Panc1 (cell line): ENCODE measurements around the gene ANO3. TPM values are rescaled to one million over a fixed set of nuclear protein-coding genes. Genes with fewer than 3 reads are reported as not detected.
"Not testable (repeated sequence)": the region's sequence is repeated elsewhere in the genome, so short reads cannot be mapped to it uniquely, and the experiment has no call there.

Experiments
- ATAC-seq: fragments of 200-7000 bp; cut with Tn5 transposase; 2 replicates; pipeline ENCODE4 v1.9.1; 2020; ENCODE audit warnings: mild to moderate bottlenecking, moderate library complexity
- BruUV-seq: library from RNA; stranded (reverse); fragments of 400-500 nt; replicated peaks from 2 replicates; lab custom pipeline; 2021; lab: Mats Ljungman, UMichigan
- CTCF ChIA-PET: fragments of 300-600 bp; sonication (Branson Sonifier 250); formaldehyde crosslinking; loops from one replicate; lab custom pipeline; 2022; ENCODE audit warnings: antibody characterized with exemption; lab: Charles Lee
- POLR2A ChIA-PET: fragments of 300-600 bp; sonication (Branson Sonifier 250); formaldehyde crosslinking; loops from one replicate; lab custom pipeline; 2022; ENCODE audit warnings: antibody characterized with exemption; lab: Charles Lee
- DNase-seq: peaks from one replicate; pipeline ENCODE4 v3.0.0-alpha.2; 2010; ENCODE audit warnings: low read depth, low spot score
- H3K27ac ChIP-seq: 2 replicates; pipeline ENCODE4 v1.5.1; 2011; ENCODE audit warnings: mild to moderate bottlenecking, low read length, inconsistent platforms
- H3K27me3 ChIP-seq: fragments of 200-500 bp; sonication (Bioruptor generic); 2 replicates; pipeline ENCODE4 v1.6.0; 2014; ENCODE audit warnings: low read length, inconsistent platforms; ENCODE audit not compliant: control insufficient read depth, insufficient read depth
- H3K36me3 ChIP-seq: fragments of 200-500 bp; sonication (Bioruptor generic); 2 replicates; pipeline ENCODE4 v1.5.1; 2014; ENCODE audit warnings: inconsistent platforms, mild to moderate bottlenecking, low read length, moderate library complexity; ENCODE audit not compliant: control insufficient read depth, insufficient read depth
- H3K4me1 ChIP-seq: 2 replicates; pipeline ENCODE4 v1.5.1; 2011; ENCODE audit warnings: inconsistent platforms, mild to moderate bottlenecking, low read length, moderate library complexity; ENCODE audit not compliant: control insufficient read depth, insufficient read depth
- H3K4me3 ChIP-seq, 2 experiments: 2 replicates each; pipeline ENCODE4 v1.5.1; 2011 to 2012; ENCODE audit warnings: low read depth in 2 of 2, low read length in 2 of 2, mild to moderate bottlenecking in 2 of 2, inconsistent platforms in 1 of 2, moderate library complexity in 1 of 2
- H3K9me3 ChIP-seq: fragments of 200-500 bp; sonication (Bioruptor generic); 2 replicates; pipeline ENCODE4 v1.5.1; 2014; ENCODE audit warnings: low read depth, mild to moderate bottlenecking, inconsistent platforms, low read length, moderate library complexity; ENCODE audit not compliant: control insufficient read depth, insufficient read depth
- POLR2AphosphoS5 ChIP-seq: IDR thresholded peaks from 2 replicates; pipeline ENCODE4 v1.6.1; 2012; ENCODE audit warnings: mild to moderate bottlenecking, low read depth, low read length, moderate library complexity
- SIN3A ChIP-seq: IDR thresholded peaks from 2 replicates; pipeline ENCODE4 v1.6.1; 2012; ENCODE audit warnings: low read depth, mild to moderate bottlenecking, low read length, moderate library complexity, borderline replicate concordance; ENCODE audit not compliant: insufficient read depth
- TCF7L2 ChIP-seq: IDR thresholded peaks from 2 replicates; pipeline ENCODE4 v1.6.1; 2011; ENCODE audit warnings: mild to moderate bottlenecking, low read depth, low read length, inconsistent platforms
- in situ Hi-C: cut with HindIII; loops from 2 replicates; pipeline ENCODE4 v1.10.0; 2016; ENCODE audit warnings: low sequenced_read_pairs, low pct_unique_long_range_greater_than_20kb
- intact Hi-C: fragments of 100-400 bp; cut with micrococcal nuclease; formaldehyde crosslinking; loops from one replicate; pipeline ENCODE4 v1.10.0; 2022; ENCODE audit not compliant: unreplicated experiment
- total RNA-seq: library from RNA; stranded (reverse); gene quantifications from one replicate; pipeline ENCODE4 v1.2.1, GENCODE V29; 2021; ENCODE audit not compliant: unreplicated experiment
- TF ChIP-seq, protein P1 (sequence below): fragments of 450-650 bp; IDR thresholded peaks from 2 replicates; pipeline ENCODE4 v1.5.1; 2017; ENCODE audit warnings: mild to moderate bottlenecking
- TF ChIP-seq, protein P2 (sequence below), 2 experiments: IDR thresholded peaks; 2 replicates each; pipeline ENCODE4 v1.6.1; 2011 to 2012; ENCODE audit warnings: low read depth in 2 of 2, control low read depth in 1 of 2, low read length in 1 of 2, mild to moderate bottlenecking in 1 of 2, moderate library complexity in 1 of 2; ENCODE audit not compliant: insufficient read depth in 1 of 2

The ANO3 gene
- total RNA-seq, 1 experiment from 2014 or later, result not detected

- intact Hi-C loops, result no loop called here
- no peak for ATAC-seq
These were observed 300.8 kb downstream of the ANO3 start for GRCh38 chr11:26632691-26633159.

DNA sequence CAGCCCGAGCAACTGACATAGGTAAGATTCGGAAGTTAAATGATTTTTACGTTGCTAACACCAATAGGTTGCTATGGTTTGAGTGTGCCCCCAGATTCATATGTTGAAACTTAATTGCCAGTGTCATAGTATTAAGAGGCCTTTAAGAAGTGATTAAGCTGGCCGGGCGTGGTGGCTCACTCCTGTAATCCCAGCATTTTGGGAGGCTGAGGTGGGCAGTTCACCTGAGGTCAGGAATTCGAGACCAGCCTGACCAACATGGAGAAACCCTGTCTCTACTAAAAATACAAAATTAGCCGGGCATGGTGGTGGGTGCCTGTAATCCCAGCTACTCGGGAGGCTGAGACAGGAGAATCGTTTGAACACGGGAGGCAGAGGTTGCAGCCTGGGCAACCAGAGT lies 311.4 kb downstream of the ANO3 start:
- H3K27ac ChIP-seq, ATAC-seq, BruUV-seq, H3K36me3 ChIP-seq, H3K27me3 ChIP-seq, POLR2A ChIA-PET, DNase-seq, intact Hi-C loops, H3K9me3 ChIP-seq, in situ Hi-C loops, H3K4me3 ChIP-seq, H3K4me1 ChIP-seq: not testable (repeated sequence)
- CTCF ChIA-PET, result interaction anchor here (0.6 kb wide), 1 partner anchor 779 kb away, joined by 3 read pairs; no protein-coding TSS in a partner anchor

More at GRCh38 chr11:26632691-26633159, 300.8 kb downstream of the ANO3 start:
- ChIA-PET CTCF (no interaction called here), POLR2A (no interaction called here)
- Histone ChIP-seq H3K9me3 (no peaks in the 10 kb centered on the region), H3K27ac (no peak overlapping the region), H3K4me1 (no peaks in the 10 kb centered on the region), H3K36me3 (no peaks in the 10 kb centered on the region), H3K4me3 (no peak overlapping the region), H3K27me3 (no peaks in the 10 kb centered on the region)
- no peak for DNase-seq
- no TSS peak for BruUV-seq
- in situ Hi-C loops, result no loop called here
- TF ChIP-seq TCF7L2, result no peak
- TF ChIP-seq, protein P1, sequence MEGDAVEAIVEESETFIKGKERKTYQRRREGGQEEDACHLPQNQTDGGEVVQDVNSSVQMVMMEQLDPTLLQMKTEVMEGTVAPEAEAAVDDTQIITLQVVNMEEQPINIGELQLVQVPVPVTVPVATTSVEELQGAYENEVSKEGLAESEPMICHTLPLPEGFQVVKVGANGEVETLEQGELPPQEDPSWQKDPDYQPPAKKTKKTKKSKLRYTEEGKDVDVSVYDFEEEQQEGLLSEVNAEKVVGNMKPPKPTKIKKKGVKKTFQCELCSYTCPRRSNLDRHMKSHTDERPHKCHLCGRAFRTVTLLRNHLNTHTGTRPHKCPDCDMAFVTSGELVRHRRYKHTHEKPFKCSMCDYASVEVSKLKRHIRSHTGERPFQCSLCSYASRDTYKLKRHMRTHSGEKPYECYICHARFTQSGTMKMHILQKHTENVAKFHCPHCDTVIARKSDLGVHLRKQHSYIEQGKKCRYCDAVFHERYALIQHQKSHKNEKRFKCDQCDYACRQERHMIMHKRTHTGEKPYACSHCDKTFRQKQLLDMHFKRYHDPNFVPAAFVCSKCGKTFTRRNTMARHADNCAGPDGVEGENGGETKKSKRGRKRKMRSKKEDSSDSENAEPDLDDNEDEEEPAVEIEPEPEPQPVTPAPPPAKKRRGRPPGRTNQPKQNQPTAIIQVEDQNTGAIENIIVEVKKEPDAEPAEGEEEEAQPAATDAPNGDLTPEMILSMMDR, result no peak
- TF ChIP-seq, protein P2, sequence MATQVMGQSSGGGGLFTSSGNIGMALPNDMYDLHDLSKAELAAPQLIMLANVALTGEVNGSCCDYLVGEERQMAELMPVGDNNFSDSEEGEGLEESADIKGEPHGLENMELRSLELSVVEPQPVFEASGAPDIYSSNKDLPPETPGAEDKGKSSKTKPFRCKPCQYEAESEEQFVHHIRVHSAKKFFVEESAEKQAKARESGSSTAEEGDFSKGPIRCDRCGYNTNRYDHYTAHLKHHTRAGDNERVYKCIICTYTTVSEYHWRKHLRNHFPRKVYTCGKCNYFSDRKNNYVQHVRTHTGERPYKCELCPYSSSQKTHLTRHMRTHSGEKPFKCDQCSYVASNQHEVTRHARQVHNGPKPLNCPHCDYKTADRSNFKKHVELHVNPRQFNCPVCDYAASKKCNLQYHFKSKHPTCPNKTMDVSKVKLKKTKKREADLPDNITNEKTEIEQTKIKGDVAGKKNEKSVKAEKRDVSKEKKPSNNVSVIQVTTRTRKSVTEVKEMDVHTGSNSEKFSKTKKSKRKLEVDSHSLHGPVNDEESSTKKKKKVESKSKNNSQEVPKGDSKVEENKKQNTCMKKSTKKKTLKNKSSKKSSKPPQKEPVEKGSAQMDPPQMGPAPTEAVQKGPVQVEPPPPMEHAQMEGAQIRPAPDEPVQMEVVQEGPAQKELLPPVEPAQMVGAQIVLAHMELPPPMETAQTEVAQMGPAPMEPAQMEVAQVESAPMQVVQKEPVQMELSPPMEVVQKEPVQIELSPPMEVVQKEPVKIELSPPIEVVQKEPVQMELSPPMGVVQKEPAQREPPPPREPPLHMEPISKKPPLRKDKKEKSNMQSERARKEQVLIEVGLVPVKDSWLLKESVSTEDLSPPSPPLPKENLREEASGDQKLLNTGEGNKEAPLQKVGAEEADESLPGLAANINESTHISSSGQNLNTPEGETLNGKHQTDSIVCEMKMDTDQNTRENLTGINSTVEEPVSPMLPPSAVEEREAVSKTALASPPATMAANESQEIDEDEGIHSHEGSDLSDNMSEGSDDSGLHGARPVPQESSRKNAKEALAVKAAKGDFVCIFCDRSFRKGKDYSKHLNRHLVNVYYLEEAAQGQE (IDR thresholded peaks at IDR 0.05; ENCODE audit: insufficient read depth in 1 of 2, low read depth in 2 of 2, low read length in 1 of 2), result no peak
- no peak for TF ChIP-seq POLR2AphosphoS5
- no peak for TF ChIP-seq SIN3A

GRCh38 chr11:26649884-26650283 lies 318.0 kb downstream of the ANO3 start:
- POLR2A ChIA-PET, result no interaction called here
- CTCF ChIA-PET, result no interaction called here
- peak; percentile 97 for ATAC-seq
- no peak overlapping the region for H3K4me3 ChIP-seq
- no TSS peak for BruUV-seq
- peak; percentile 36 for DNase-seq
- no peak overlapping the region for H3K27ac ChIP-seq
- no peaks in the 10 kb centered on the region for H3K36me3 ChIP-seq
- H3K4me1 ChIP-seq, result no peaks in the 10 kb centered on the region
- in situ Hi-C loops (no loop called here), intact Hi-C loops (loop anchor here (2.0 to 5.0 kb wide), 2 partner anchors 353 to 509 kb away; no protein-coding TSS in a partner anchor)
- TF ChIP-seq, protein P1, result peak; percentile 86
- TF ChIP-seq TCF7L2 (no peak), POLR2AphosphoS5 (no peak), SIN3A (no peak)
- TF ChIP-seq, protein P2 (IDR thresholded peaks at IDR 0.05; ENCODE audit: insufficient read depth in 1 of 2, low read depth in 2 of 2, low read length in 1 of 2), result no peak
- H3K9me3 ChIP-seq, result no peaks in the 10 kb centered on the region
- H3K27me3 ChIP-seq, result 0 out of 2 replicates have a peak, but pooled peaks cover 2% of the 10 kb centered on the region
